Karpas-422 (cell line): Measurements from ENCODE around the gene FRAS1. TPM values are rescaled to one million over a fixed set of nuclear protein-coding genes. Genes with fewer than 3 reads are reported as not detected.

Experiments
- DNase-seq: peaks from one replicate; pipeline ENCODE4 v3.0.0-alpha.2; 2015
- H2AFZ ChIP-seq: fragments of 200-600 bp; sonication (generic); 2 replicates; pipeline ENCODE4 v1.6.1; 2014; ENCODE audit warnings: antibody characterized with exemption, low read length, mixed read lengths
- H3K27ac ChIP-seq: fragments of 200-600 bp; sonication (generic); 2 replicates; pipeline ENCODE4 v1.5.1; 2014; ENCODE audit warnings: mild to moderate bottlenecking, low read length, moderate library complexity
- H3K27me3 ChIP-seq: fragments of 200-600 bp; sonication (generic); 2 replicates; pipeline ENCODE4 v1.6.1; 2014; ENCODE audit warnings: low read length, mixed read lengths
- H3K36me3 ChIP-seq: fragments of 200-600 bp; sonication (generic); 2 replicates; pipeline ENCODE4 v1.6.1; 2014; ENCODE audit warnings: low read length, mixed read lengths; ENCODE audit not compliant: insufficient read depth
- H3K4me1 ChIP-seq: fragments of 200-600 bp; sonication (generic); 2 replicates; pipeline ENCODE4 v1.6.1; 2014; ENCODE audit warnings: mild to moderate bottlenecking, low read length, mixed read lengths
- H3K4me2 ChIP-seq: fragments of 200-600 bp; sonication (generic); 2 replicates; pipeline ENCODE4 v1.6.1; 2014; ENCODE audit warnings: low read length, low read depth, mild to moderate bottlenecking; ENCODE audit not compliant: poor library complexity, severe bottlenecking
- H3K4me3 ChIP-seq: fragments of 200-600 bp; sonication (generic); 2 replicates; pipeline ENCODE4 v1.5.1; 2014; ENCODE audit warnings: mild to moderate bottlenecking, antibody characterized with exemption, low read length, mixed read lengths
- H3K79me2 ChIP-seq: fragments of 200-600 bp; sonication (generic); 2 replicates; pipeline ENCODE4 v1.6.1; 2014; ENCODE audit warnings: mild to moderate bottlenecking, low read length, mixed read lengths
- H3K9ac ChIP-seq: fragments of 200-600 bp; sonication (generic); 2 replicates; pipeline ENCODE4 v1.6.0; 2014; ENCODE audit warnings: low read length
- H3K9me2 ChIP-seq: fragments of 200-600 bp; sonication (generic), shearing (Covaris generic); replicated peaks from 2 replicates; pipeline ENCODE4 v1.6.0; 2014; ENCODE audit warnings: mild to moderate bottlenecking, low read length, moderate library complexity; ENCODE audit not compliant: insufficient read depth
- H3K9me3 ChIP-seq: fragments of 300-700, 200-600 bp; sonication (generic); 2 replicates; pipeline ENCODE4 v1.6.1; 2014; ENCODE audit warnings: low read length, mixed read lengths
- H4K20me1 ChIP-seq: fragments of 200-600 bp; sonication (generic); 2 replicates; pipeline ENCODE4 v1.6.1; 2014; ENCODE audit warnings: mild to moderate bottlenecking, antibody characterized with exemption, low read length, low read depth; ENCODE audit not compliant: insufficient read depth
- total RNA-seq: library from RNA; depleted of rRNA; stranded (reverse); fragments of >200 nt; shearing (Covaris generic); gene quantifications from 2 replicates; pipeline ENCODE4 v1.2.3, GENCODE V29; 2014; ENCODE audit warnings: low replicate concordance

FRAS1 gene
- total RNA-seq, 1 experiment from 2014 or later, result not detected

DNA sequence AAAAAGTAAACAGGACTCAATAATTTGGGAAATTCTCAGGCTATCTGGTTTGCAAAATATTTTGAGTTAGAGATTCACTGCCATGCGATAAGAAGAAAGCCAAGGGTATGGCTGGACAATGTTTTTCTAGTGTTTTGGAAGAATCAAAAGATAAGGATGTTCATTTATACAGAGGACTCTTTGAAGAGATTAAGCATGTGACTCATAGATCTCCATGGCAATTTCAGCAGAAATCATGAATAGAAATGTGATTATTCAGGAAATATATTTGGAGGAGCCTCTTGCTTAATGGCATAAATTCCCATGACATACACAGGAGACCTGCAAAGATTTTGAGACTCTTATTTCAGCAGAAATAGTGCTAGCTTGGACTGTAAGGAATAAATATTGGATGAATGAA lies 16.7 kb upstream of the FRAS1 start:
- no peak for DNase-seq
- Histone ChIP-seq H3K9ac (no peak overlapping the region), H3K4me3 (no peak overlapping the region)

GRCh38 chr4:78047366-78047765 lies 9.8 kb upstream of the FRAS1 start:
- H3K4me2 ChIP-seq, result no peak overlapping the region
- H3K27ac ChIP-seq, result no peak overlapping the region
- no peaks in the 10 kb centered on the region for H3K9me3 ChIP-seq
- H3K9ac ChIP-seq, result no peak overlapping the region
- H3K4me1 ChIP-seq, result no peaks in the 10 kb centered on the region
- H3K27me3 ChIP-seq, result no peaks in the 10 kb centered on the region
- no peaks in the 10 kb centered on the region for H3K9me2 ChIP-seq
- H2AFZ ChIP-seq, result no peak overlapping the region
- no peaks in the 10 kb centered on the region for H3K36me3 ChIP-seq
- H3K4me3 ChIP-seq, result no peak overlapping the region
- no peaks in the 10 kb centered on the region for H4K20me1 ChIP-seq
- no peak for DNase-seq
- H3K79me2 ChIP-seq, result no peaks in the 10 kb centered on the region

More for the DNA sequence above, 16.7 kb upstream of the FRAS1 start:
- Histone ChIP-seq H3K36me3 (no peaks in the 10 kb centered on the region), H2AFZ (no peak overlapping the region), H3K27ac (no peak overlapping the region), H4K20me1 (no peaks in the 10 kb centered on the region), H3K4me1 (no peaks in the 10 kb centered on the region), H3K4me2 (no peak overlapping the region), H3K9me3 (no peaks in the 10 kb centered on the region), H3K79me2 (no peaks in the 10 kb centered on the region), H3K9me2 (no peaks in the 10 kb centered on the region), H3K27me3 (no peaks in the 10 kb centered on the region)

GRCh38 chr4:78056265-78057129 lies 626 bp upstream of the FRAS1 start:
- Histone ChIP-seq H3K27ac (no peak overlapping the region), H4K20me1 (no peaks in the 10 kb centered on the region), H2AFZ (no peak overlapping the region), H3K9me2 (no peaks in the 10 kb centered on the region), H3K79me2 (no peaks in the 10 kb centered on the region), H3K9ac (no peak overlapping the region), H3K9me3 (no peaks in the 10 kb centered on the region), H3K36me3 (no peaks in the 10 kb centered on the region), H3K4me2 (no peak overlapping the region), H3K27me3 (no peaks in the 10 kb centered on the region), H3K4me1 (no peaks in the 10 kb centered on the region), H3K4me3 (no peak overlapping the region)
- DNase-seq, result no peak

DNA sequence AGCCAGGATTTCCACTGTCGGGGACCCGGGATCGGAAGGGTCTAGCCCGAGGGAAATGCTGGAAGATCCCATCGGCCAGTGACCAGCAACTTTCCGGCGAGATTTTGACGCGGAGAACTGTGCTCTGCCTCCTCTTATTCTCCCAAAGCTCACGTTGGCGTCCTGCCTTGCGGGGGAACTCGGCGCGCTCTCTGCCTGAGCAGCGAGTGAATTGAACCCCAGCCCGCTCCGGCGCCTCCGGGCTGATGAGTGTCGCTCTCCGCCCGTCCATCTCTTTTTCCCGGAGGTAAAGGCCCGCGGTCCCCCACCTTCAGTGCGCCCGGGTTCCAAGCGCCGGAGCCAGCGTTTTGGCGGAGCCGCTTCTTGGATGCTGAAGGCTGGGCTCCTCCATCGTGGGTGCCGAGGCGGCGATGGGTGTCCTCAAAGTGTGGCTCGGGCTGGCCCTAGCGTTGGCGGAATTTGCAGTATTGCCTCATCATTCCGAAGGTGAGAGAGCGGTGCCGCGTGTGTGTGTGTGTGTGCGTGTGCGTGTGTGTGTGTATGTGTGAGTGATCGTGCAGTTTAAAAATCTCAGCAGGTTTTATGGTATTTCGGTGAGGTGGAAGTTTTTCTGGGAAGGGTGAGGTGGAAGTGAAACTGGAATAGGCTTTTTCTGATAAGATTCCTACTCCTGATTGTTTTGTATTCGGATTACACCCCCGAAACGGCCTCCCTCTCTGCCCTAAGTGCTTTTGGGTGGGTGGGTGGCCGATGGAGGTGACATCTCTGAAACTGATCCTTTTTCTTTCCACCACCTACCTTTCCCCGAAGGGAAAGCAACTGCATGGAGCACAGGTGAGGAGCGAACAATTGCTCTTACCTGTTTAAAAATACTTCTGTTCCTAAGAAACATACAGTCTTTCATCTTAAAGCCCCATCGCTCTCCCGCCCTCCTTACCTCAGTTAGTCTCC lies 752 bp downstream of the FRAS1 start:
- Histone ChIP-seq H3K27ac (no peak overlapping the region), H3K9me3 (no peaks in the 10 kb centered on the region), H3K9me2 (no peaks in the 10 kb centered on the region), H3K9ac (no peak overlapping the region), H3K4me1 (no peaks in the 10 kb centered on the region), H3K4me2 (no peak overlapping the region), H3K79me2 (no peaks in the 10 kb centered on the region), H2AFZ (no peak overlapping the region), H3K27me3 (no peaks in the 10 kb centered on the region), H3K36me3 (no peaks in the 10 kb centered on the region), H3K4me3 (no peak overlapping the region), H4K20me1 (no peaks in the 10 kb centered on the region)
- no peak for DNase-seq

- H4K20me1 ChIP-seq, result no peaks in the 10 kb centered on the region
- H3K4me3 ChIP-seq, result no peak overlapping the region
- H3K9me2 ChIP-seq, result no peaks in the 10 kb centered on the region
- DNase-seq, result no peak
- no peaks in the 10 kb centered on the region for H3K79me2 ChIP-seq
- no peaks in the 10 kb centered on the region for H3K9me3 ChIP-seq
- H3K9ac ChIP-seq, result no peak overlapping the region
- no peak overlapping the region for H2AFZ ChIP-seq
- H3K27ac ChIP-seq, result no peak overlapping the region
- no peaks in the 10 kb centered on the region for H3K36me3 ChIP-seq
- no peaks in the 10 kb centered on the region for H3K4me1 ChIP-seq
- no peaks in the 10 kb centered on the region for H3K27me3 ChIP-seq
- no peak overlapping the region for H3K4me2 ChIP-seq
These were observed 1.7 kb downstream of the FRAS1 start for GRCh38 chr4:78058591-78059523.

DNA sequence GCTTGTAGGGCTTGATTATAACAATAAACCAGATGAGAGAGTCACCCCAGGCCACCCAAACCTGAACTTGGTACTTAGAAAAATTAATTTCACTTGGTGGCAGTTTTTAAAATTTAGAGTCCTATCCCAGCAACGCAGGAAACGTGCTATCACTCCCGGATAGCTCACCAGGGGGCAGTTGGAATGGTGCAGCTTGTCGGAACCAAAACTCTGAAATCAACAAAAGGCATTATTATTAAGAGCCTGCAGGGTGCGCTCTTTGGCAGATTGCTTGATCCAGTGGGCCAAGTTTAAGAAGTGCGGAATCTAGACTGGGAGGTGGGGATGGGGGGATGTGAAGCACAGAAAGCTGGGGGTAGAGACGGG lies 2.4 kb downstream of the FRAS1 start:
- no peaks in the 10 kb centered on the region for H3K9me3 ChIP-seq
- H3K4me3 ChIP-seq, result no peak overlapping the region
- no peak overlapping the region for H2AFZ ChIP-seq
- H3K27ac ChIP-seq, result no peak overlapping the region
- H3K36me3 ChIP-seq, result no peaks in the 10 kb centered on the region
- DNase-seq, result no peak
- no peak overlapping the region for H3K4me2 ChIP-seq
- no peak overlapping the region for H3K9ac ChIP-seq
- no peaks in the 10 kb centered on the region for H3K79me2 ChIP-seq
- no peaks in the 10 kb centered on the region for H3K4me1 ChIP-seq
- H3K27me3 ChIP-seq, result no peaks in the 10 kb centered on the region
- no peaks in the 10 kb centered on the region for H4K20me1 ChIP-seq
- no peaks in the 10 kb centered on the region for H3K9me2 ChIP-seq

DNA sequence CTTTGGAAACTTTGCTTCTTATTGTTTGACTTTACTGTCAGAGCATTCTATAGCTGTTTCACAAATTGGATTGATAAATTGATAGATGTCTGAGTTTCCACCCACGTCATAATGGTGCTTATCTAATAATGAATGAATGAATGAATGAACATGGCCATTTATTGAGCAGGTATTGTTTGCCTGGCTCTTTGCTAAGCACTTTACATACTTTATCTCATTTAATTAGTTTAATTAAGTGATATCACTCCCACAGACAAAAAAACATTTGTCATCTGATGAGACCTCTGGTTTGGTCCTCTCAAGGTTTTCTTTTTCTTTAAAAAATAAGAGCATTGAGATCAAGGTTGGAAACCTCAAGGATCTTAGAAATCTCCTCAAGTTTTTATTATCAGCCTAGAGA lies 2.8 kb downstream of the FRAS1 start:
- H3K4me3 ChIP-seq, result no peak overlapping the region
- H3K9ac ChIP-seq, result no peak overlapping the region
- H3K9me2 ChIP-seq, result no peaks in the 10 kb centered on the region
- H3K27me3 ChIP-seq, result no peaks in the 10 kb centered on the region
- H3K79me2 ChIP-seq, result no peaks in the 10 kb centered on the region
- H3K36me3 ChIP-seq, result no peaks in the 10 kb centered on the region
- H3K9me3 ChIP-seq, result no peaks in the 10 kb centered on the region
- no peak for DNase-seq
- no peak overlapping the region for H2AFZ ChIP-seq
- H3K4me2 ChIP-seq, result no peak overlapping the region
- no peaks in the 10 kb centered on the region for H3K4me1 ChIP-seq
- no peak overlapping the region for H3K27ac ChIP-seq
- H4K20me1 ChIP-seq, result no peaks in the 10 kb centered on the region
